ENCODE measurements around the gene TMEM161A.

Gene TMEM161A

DNA sequence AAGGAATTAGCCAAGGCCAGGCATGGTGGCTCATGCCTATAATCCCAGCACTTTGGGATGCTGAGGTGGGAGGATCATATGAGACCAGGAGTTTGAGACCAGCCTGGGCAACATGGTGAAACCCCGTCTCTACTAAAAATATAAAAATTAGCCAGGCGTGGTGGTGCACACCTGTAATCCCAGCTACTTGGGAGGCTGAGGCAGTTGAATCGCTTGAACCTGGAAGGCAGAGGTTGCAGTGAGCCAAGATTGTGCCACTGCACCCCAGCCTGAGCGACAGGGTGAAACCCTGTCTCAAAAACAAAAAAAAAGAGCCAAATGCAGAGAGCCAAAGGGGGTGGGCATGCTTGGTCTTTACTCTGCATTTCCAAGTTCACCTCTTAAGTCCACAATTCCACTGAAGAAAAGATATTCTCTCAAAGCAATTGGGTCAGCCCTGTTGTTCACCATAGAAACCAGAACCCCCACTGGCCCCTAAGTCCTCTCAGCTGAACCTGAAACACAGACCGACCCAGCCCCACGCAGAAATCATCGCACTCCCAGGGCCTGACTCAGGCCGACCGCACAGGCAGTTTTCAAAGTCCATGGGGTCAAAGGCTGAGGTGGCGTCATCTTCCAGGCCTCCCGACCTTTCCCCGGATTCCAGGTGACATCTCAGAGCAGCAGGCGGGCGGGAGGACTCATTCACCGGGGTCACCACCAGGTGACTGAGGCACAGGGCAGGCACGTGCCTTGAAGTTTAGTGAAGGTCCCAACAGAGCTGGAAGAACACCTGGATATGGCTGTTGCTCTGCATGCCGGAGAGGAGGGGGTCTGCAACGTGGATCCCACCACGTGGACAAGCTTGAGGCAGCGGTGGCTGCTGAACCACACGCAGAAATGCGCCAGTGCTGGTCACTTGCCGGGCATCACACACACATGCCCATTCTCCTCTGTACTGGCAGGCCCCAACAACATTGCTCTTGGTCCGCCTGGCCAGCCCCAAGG, 41.3 kb downstream of the TMEM161A start:
- DNase-seq = no peak

DNA sequence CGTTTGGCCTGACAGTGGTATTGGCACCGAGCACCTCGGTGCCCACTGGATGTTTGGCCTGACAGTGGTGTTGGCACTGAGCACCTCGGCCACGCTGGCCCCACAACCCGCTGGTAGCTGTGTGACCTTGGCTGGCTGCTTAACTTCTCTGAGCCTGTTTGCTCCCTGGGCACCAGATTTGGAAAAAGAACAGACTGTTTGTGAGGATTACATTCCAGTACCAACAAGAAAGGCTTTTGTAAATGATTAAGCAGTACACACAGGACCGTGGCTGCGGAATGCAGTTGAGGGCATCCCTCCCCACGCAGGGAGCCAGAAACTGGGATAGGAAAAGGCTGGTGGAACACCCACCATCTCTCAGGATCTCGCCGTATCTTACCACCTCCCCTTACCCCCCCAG, 42.6 kb downstream of the TMEM161A start:
- DNase-seq = no peak

- no peak for DNase-seq
These were observed 43.8 kb downstream of the TMEM161A start for GRCh38 chr19:19094513-19094912.

GRCh38 chr19:19087676-19088075, 50.6 kb downstream of the TMEM161A start:
- DNase-seq = no peak

- no peak for DNase-seq
These were observed 54.7 kb downstream of the TMEM161A start for GRCh38 chr19:19083413-19084178.

DNA sequence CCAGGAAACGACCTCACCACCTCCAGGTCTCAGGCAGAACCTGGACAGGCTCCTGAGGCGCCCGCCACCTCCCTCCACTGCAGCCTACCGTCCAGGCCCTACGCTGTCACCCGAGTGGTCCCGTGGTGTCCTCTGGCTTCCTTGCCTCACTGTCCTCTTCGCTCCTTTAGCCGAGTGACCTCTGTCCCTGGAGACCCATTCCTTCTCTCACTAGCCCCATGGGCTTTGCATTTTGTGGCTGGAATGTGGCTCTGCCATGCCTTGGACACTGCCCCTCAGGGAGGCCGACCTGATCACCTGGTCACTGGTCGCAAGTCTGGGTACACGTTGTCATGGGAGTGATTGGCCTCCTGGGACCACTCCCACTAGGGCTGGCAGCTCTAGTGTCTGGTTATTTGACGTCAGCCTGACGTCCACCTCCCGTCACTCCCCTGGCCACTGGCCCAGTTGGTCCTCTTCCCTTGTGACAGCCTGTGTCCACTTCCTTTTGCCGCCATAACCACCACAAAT, 56.6 kb downstream of the TMEM161A start:
- peak in 1 of 4 experiments; percentile 11 for DNase-seq

DNA sequence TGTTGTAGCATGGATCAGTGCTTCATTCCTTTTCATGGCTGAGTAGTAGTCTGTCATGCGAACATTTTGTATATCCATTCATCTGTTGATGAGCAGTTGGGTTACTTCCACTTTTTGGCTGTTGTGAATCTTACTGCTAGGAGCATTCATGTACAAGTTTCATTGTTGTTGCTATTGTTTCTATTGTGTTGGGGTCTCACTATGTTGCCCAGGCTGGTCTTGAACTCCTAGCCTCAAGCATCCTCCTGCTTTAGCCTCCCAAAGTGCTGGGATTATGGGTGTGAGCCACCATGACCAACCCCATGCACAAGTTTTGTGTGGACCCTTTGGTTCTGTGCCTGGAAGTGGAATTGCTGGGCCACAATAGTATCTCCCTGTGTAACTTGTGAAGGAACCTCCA, 58.7 kb downstream of the TMEM161A start:
- no peak for DNase-seq

GRCh38 chr19:19078801-19079200, 59.5 kb downstream of the TMEM161A start:
- DNase-seq = no peak

GRCh38 chr19:19077103-19077502, 61.2 kb downstream of the TMEM161A start:
- peak in 3 of 4 experiments; percentile 13 to 33 (median 15) for DNase-seq

DNA sequence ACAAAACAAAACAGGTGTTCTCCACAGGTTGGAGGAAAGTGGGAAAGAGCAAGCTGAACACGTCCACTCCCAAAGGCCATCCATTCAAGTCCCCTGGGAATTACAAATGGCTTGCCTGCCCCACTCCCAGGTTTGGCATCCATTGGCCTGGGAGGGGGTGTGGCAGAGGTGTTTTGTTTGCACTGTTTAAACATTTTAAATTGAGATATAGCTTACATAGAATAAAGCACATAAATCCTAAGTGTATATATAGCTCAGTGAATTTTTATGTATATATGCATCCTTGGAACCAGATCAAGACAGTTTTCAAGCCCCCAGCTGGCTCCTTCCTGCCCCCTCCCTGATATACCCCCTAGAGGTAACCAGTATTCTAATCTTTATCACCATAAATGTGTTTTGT, 61.8 kb downstream of the TMEM161A start:
- DNase-seq = no peak

DNA sequence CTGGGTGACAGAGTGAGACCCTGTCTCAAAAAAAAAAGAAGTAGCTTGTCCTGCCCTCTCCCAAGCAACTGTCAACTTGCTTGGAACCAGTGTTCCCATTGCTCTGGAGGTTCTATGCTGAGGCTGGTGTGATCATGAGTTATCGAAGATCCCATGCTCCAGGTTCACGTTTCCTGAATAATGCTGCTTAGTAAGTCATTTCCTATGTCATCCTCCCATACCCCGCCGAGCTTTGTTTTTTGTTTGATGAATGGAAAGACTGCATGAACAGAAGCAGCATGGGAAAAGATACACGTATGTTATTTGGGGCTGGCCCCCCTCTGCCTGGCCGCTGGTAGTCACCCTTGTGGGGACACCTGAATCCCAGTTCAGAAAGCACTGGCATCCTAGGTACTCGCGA, 63.2 kb downstream of the TMEM161A start:
- DNase-seq = no peak

GRCh38 chr19:19074196-19074882, 63.9 kb downstream of the TMEM161A start:
- no peak for DNase-seq

GRCh38 chr19:19071897-19072296, 66.4 kb downstream of the TMEM161A start:
- DNase-seq = no peak

Measured in suppressor macrophage (primary cell).